Smooth muscle cell (in vitro differentiated cells): Measurements from ENCODE around the gene MNS1. TPM values are rescaled to one million over a fixed set of nuclear protein-coding genes. Genes with fewer than 3 reads are reported as not detected.

Experiments
- DNase-seq: peaks from one replicate; lab custom pipeline; 2025; ENCODE audit not compliant: unreplicated experiment; lab: John Stamatoyannopoulos, UW
- H2AFZ ChIP-seq: fragments of 200-600 bp; sonication (generic); 2 replicates; pipeline ENCODE4 v1.6.0; 2016; ENCODE audit warnings: antibody characterized with exemption, low read depth, mild to moderate bottlenecking
- H3F3A ChIP-seq: fragments of 200-600 bp; sonication (generic); 2 replicates; pipeline ENCODE4 v1.6.0; 2017; ENCODE audit warnings: antibody characterized with exemption, low read depth
- H3K27ac ChIP-seq: fragments of 200-600 bp; sonication (generic); 2 replicates; pipeline ENCODE4 v1.5.1; 2016; ENCODE audit warnings: low read depth, mild to moderate bottlenecking
- H3K27me3 ChIP-seq: fragments of 200-600 bp; sonication (generic); 2 replicates; pipeline ENCODE4 v1.6.1; 2016; ENCODE audit warnings: low read depth, mild to moderate bottlenecking
- H3K36me3 ChIP-seq: fragments of 200-600 bp; sonication (generic); 2 replicates; pipeline ENCODE4 v1.5.1; 2016; ENCODE audit warnings: low read depth
- H3K4me1 ChIP-seq: fragments of 200-600 bp; sonication (generic); 2 replicates; pipeline ENCODE4 v1.5.1; 2016; ENCODE audit warnings: low read depth
- H3K4me2 ChIP-seq: fragments of 200-600 bp; sonication (generic); 2 replicates; pipeline ENCODE4 v1.6.0; 2016; ENCODE audit warnings: mild to moderate bottlenecking
- H3K4me3 ChIP-seq: fragments of 200-600 bp; sonication (generic); 2 replicates; pipeline ENCODE4 v1.5.1; 2016; ENCODE audit warnings: mild to moderate bottlenecking
- H3K79me2 ChIP-seq: fragments of 200-600 bp; sonication (generic); 2 replicates; pipeline ENCODE4 v1.6.0; 2016; ENCODE audit warnings: low read depth, mild to moderate bottlenecking
- H3K9ac ChIP-seq: fragments of 200-600 bp; sonication (generic); 2 replicates; pipeline ENCODE4 v1.6.0; 2016; ENCODE audit warnings: low read depth
- H3K9me3 ChIP-seq: fragments of 200-600 bp; sonication (generic); replicated peaks from 2 replicates; pipeline ENCODE4 v1.5.1; 2016; ENCODE audit warnings: low read depth
- H4K20me1 ChIP-seq: fragments of 200-600 bp; sonication (generic); 2 replicates; pipeline ENCODE4 v1.6.0; 2016; ENCODE audit warnings: low read depth
- WGBS: methylation state at CpG from one replicate; pipeline ENCODE4 v1.1.7; 2016; ENCODE audit warnings: low lambda C conversion rate; 5-methylcytosine and 5-hydroxymethylcytosine counted together
- polyA plus RNA-seq: library from polyadenylated mRNA; unstranded; fragments of >200 nt; fragmentation: Nextera tagmentation; extraction: Ambion mirVana; gene quantifications from 2 replicates; pipeline ENCODE4 v1.2.1, GENCODE V29; 2016
- total RNA-seq: library from RNA; depleted of rRNA; stranded (reverse); fragments of >200 nt; gene quantifications from 2 replicates; pipeline ENCODE4 v1.2.3, GENCODE V29; 2014
- TF ChIP-seq, protein P1 (sequence below): fragments of 200-600 bp; sonication (generic); IDR thresholded peaks from 2 replicates; pipeline ENCODE4 v1.5.1; 2017; ENCODE audit warnings: borderline replicate concordance, mild to moderate bottlenecking, antibody characterized with exemption; ENCODE audit not compliant: insufficient read depth, poor library complexity, severe bottlenecking

MNS1 gene
- total and polyA plus RNA-seq, 2 experiments from 2014 or later = 0.31 to 2.3 TPM

DNA sequence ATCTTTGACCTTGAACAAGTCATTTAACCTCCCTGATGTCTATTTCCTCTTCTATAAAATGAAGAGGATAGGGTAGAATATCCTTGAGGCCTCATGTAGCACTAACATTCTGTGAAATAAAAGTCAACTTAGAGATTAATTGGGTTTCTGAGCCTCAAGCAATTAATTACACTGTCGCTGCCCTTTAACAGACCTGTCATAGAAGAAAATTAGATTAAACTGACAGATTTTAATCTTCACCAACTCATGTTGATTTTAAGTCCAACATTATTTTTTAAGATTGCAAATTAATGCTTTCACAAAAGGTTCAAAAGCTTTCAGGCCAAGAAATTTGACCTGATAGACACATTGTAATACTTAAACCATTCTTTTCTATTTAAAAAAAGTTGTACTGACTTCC, 8.1 kb upstream of the MNS1 start:
- H3K4me1 ChIP-seq = no peaks in the 10 kb centered on the region
- WGBS = 86% methylated on average over 1 of the region's 1 CpG
- no peak overlapping the region for H3K4me3 ChIP-seq
- H2AFZ ChIP-seq = no peak overlapping the region
- DNase-seq = no peak
- no peaks in the 10 kb centered on the region for H3K9me3 ChIP-seq
- no peaks in the 10 kb centered on the region for H4K20me1 ChIP-seq
- H3K4me2 ChIP-seq = no peak overlapping the region
- H3K79me2 ChIP-seq = no peaks in the 10 kb centered on the region
- no peak overlapping the region for H3K27ac ChIP-seq
- H3F3A ChIP-seq = no peaks in the 10 kb centered on the region
- H3K27me3 ChIP-seq = peaks cover 26% of the 10 kb centered on the region
- no peaks in the 10 kb centered on the region for H3K36me3 ChIP-seq
- H3K9ac ChIP-seq = no peak overlapping the region
- TF ChIP-seq, protein P1, sequence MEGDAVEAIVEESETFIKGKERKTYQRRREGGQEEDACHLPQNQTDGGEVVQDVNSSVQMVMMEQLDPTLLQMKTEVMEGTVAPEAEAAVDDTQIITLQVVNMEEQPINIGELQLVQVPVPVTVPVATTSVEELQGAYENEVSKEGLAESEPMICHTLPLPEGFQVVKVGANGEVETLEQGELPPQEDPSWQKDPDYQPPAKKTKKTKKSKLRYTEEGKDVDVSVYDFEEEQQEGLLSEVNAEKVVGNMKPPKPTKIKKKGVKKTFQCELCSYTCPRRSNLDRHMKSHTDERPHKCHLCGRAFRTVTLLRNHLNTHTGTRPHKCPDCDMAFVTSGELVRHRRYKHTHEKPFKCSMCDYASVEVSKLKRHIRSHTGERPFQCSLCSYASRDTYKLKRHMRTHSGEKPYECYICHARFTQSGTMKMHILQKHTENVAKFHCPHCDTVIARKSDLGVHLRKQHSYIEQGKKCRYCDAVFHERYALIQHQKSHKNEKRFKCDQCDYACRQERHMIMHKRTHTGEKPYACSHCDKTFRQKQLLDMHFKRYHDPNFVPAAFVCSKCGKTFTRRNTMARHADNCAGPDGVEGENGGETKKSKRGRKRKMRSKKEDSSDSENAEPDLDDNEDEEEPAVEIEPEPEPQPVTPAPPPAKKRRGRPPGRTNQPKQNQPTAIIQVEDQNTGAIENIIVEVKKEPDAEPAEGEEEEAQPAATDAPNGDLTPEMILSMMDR = no peak

DNA sequence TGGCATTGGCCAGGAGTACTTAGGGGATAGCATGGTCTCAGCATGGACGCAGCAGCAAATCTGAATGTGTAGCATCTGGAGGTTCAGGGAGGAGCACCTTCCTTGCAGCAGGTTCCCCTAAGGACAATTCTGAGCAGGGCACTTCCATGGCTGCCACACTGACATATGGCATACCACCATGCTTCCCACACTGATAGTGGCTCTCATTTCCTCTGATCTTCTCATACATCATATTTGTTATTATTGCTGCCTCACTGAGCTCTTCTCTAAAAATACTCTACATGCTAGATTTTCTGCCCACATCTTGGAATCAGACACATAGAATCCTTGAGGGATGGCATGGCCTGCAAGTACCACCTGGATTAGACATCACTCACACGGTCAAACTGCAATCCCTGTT, 7.3 kb upstream of the MNS1 start:
- no peaks in the 10 kb centered on the region for H3K4me1 ChIP-seq
- H3K27me3 ChIP-seq = peaks cover 32% of the 10 kb centered on the region
- H3K4me2 ChIP-seq = no peak overlapping the region
- H3K4me3 ChIP-seq = no peak overlapping the region
- H3F3A ChIP-seq = no peaks in the 10 kb centered on the region
- H3K9me3 ChIP-seq = no peaks in the 10 kb centered on the region
- H3K36me3 ChIP-seq = no peaks in the 10 kb centered on the region
- no peaks in the 10 kb centered on the region for H3K79me2 ChIP-seq
- TF ChIP-seq, protein P1 = no peak
- no peak overlapping the region for H3K9ac ChIP-seq
- H4K20me1 ChIP-seq = no peaks in the 10 kb centered on the region
- WGBS = 89% methylated on average over 2 of the region's 2 CpGs
- DNase-seq = no peak
- no peak overlapping the region for H2AFZ ChIP-seq
- H3K27ac ChIP-seq = no peak overlapping the region

DNA sequence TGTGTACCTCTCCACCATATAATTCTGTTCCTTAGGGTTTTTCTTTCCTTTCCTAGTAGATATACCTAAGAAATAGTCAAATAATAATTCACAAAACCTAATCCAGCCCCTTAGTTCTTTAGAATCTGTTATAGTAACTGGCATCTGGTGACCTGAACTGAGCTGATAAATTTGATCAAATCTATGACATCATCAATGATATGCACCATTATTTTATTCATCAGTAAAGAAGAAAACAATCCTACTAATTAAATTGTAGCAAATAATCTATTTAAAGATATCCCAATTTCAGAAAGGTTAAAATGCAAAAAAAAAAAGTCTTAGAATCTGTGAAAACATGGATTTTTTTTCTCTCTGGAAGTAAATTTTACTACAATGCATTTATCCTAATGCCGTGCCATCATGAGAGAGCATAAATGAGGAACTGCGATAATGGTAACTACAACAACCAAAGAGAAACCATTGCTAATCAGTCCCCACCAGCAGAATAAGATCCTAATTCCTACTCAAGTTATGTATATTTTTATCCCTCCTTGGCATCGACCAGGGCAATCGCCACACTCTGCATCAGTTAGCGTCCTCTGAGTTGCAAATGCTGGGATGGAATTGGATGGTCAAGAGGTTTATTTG, 6.6 kb upstream of the MNS1 start:
- no peak overlapping the region for H3K4me3 ChIP-seq
- no peaks in the 10 kb centered on the region for H3K4me1 ChIP-seq
- no peak for DNase-seq
- no peaks in the 10 kb centered on the region for H3K9me3 ChIP-seq
- H3K4me2 ChIP-seq = no peak overlapping the region
- no peaks in the 10 kb centered on the region for H4K20me1 ChIP-seq
- H3K27ac ChIP-seq = no peak overlapping the region
- H3K9ac ChIP-seq = no peak overlapping the region
- H3K27me3 ChIP-seq = peaks cover 32% of the 10 kb centered on the region
- H2AFZ ChIP-seq = no peak overlapping the region
- no peaks in the 10 kb centered on the region for H3K79me2 ChIP-seq
- 91% methylated on average over 5 of the region's 5 CpGs for WGBS
- TF ChIP-seq, protein P1 = no peak
- H3K36me3 ChIP-seq = no peaks in the 10 kb centered on the region
- no peaks in the 10 kb centered on the region for H3F3A ChIP-seq

DNA sequence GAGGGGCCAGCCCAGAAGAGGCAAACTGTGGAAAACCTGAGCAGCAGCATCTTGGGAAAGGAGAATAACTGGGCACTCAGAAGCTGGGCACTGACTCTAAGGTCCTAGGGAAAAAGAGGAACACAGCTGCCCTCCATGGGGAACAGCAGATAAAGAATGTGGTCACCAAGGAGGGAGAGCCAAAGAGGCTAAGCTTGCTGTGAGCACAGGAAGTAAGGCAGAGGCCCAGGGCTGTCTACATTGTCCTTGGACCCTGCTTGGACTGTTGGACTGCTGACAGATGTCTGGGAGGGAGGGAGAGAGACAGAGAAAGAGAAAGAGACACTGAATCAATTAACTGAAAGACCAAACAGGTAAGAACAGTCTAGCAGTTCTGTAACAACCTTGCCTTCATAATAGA, 4.5 kb upstream of the MNS1 start:
- peaks cover 32% of the 10 kb centered on the region for H3K27me3 ChIP-seq
- no peaks in the 10 kb centered on the region for H4K20me1 ChIP-seq
- H3K4me1 ChIP-seq = peaks cover 2% of the 10 kb centered on the region
- H3K36me3 ChIP-seq = no peaks in the 10 kb centered on the region
- DNase-seq = no peak
- no peaks in the 10 kb centered on the region for H3K9me3 ChIP-seq
- TF ChIP-seq, protein P1 = no peak
- H3K4me2 ChIP-seq = no peak overlapping the region
- H3K79me2 ChIP-seq = no peaks in the 10 kb centered on the region
- no peak overlapping the region for H3K9ac ChIP-seq
- no peak overlapping the region for H3K4me3 ChIP-seq
- no peak overlapping the region for H3K27ac ChIP-seq
- no peak overlapping the region for H2AFZ ChIP-seq
- no peaks in the 10 kb centered on the region for H3F3A ChIP-seq
